ENCODE results near the gene CRIP3. TPM values are rescaled to one million over a fixed set of nuclear protein-coding genes. Genes with fewer than 3 reads are reported as not detected.
"Not testable (repeated sequence)": the region's sequence is repeated elsewhere in the genome, so short reads cannot be mapped to it uniquely, and the experiment has no call there.

CRIP3 gene
- total RNA-seq, 1 donor from 2014 or later: not detected

- no peak overlapping the region for H3K9ac ChIP-seq (ENCODE audit: low read length)
- peaks cover 66% of the 10 kb centered on the region for H3K27me3 Mint-ChIP-seq (ENCODE audit: low read depth, unreplicated experiment)
- H3K36me3 ChIP-seq (ENCODE audit: insufficient read depth, low read length): no peaks in the 10 kb centered on the region
- FAIRE-seq (no peak), DNase-seq (ENCODE audit: low read depth) (no peak)
- H3K79me2 ChIP-seq (ENCODE audit: insufficient read depth, low read length): no peaks in the 10 kb centered on the region
- peaks cover 3% of the 10 kb centered on the region for H3K36me3 Mint-ChIP-seq (ENCODE audit: low read depth, unreplicated experiment)
- H3K27ac Mint-ChIP-seq (ENCODE audit: unreplicated experiment): no peak overlapping the region
- H4K20me1 ChIP-seq (ENCODE audit: insufficient read depth, low read length): no peaks in the 10 kb centered on the region
- H3K4me1 Mint-ChIP-seq (ENCODE audit: low read depth, unreplicated experiment): no peaks in the 10 kb centered on the region
- H3K4me1 ChIP-seq (ENCODE audit: insufficient read depth, low read length): no peaks in the 10 kb centered on the region
- H3K27ac ChIP-seq (ENCODE audit: low read depth, low read length): no peak overlapping the region
- H2AFZ ChIP-seq (ENCODE audit: low read depth, low read length): no peak overlapping the region
- no peak for TF ChIP-seq EZH2 (IDR thresholded peaks at IDR 0.05; ENCODE audit: insufficient read depth, low read length)
- TF ChIP-seq CTCF (IDR thresholded peaks at IDR 0.05; ENCODE audit: insufficient read depth, low read depth, low read length): no peak
- no peak overlapping the region for H3K4me3 ChIP-seq (ENCODE audit: insufficient read depth, low read depth, low read length)
- no peaks in the 10 kb centered on the region for H3K9me3 ChIP-seq (ENCODE audit: insufficient read depth, low read depth, low read length)
- no peaks in the 10 kb centered on the region for H3K9me3 Mint-ChIP-seq (ENCODE audit: unreplicated experiment)
- peaks cover 14% of the 10 kb centered on the region for H3K27me3 ChIP-seq (ENCODE audit: insufficient read depth, low read length)
- no peak overlapping the region for H3K4me2 ChIP-seq (ENCODE audit: low read length)
- no peak overlapping the region for H3K4me3 Mint-ChIP-seq (ENCODE audit: unreplicated experiment)
Observed at GRCh38 chr6:43304361-43304760, 4.3 kb downstream of the CRIP3 start.

- Histone ChIP-seq H3K27me3 (ENCODE audit: insufficient read depth, low read length) (peaks cover 10% of the 10 kb centered on the region), H3K79me2 (ENCODE audit: insufficient read depth, low read length) (no peaks in the 10 kb centered on the region), H4K20me1 (ENCODE audit: insufficient read depth, low read length) (no peaks in the 10 kb centered on the region), H3K4me1 (ENCODE audit: insufficient read depth, low read length) (no peaks in the 10 kb centered on the region), H3K9me3 (ENCODE audit: insufficient read depth, low read depth, low read length) (no peaks in the 10 kb centered on the region), H3K4me2 (ENCODE audit: low read length) (no peak overlapping the region), H3K27ac (ENCODE audit: low read depth, low read length) (no peak overlapping the region), H3K4me3 (ENCODE audit: insufficient read depth, low read depth, low read length) (no peak overlapping the region), H2AFZ (ENCODE audit: low read depth, low read length) (no peak overlapping the region), H3K36me3 (ENCODE audit: insufficient read depth, low read length) (no peaks in the 10 kb centered on the region), H3K9ac (ENCODE audit: low read length) (no peak overlapping the region)
- H3K36me3 Mint-ChIP-seq (ENCODE audit: low read depth, unreplicated experiment): peaks cover 3% of the 10 kb centered on the region
- DNase-seq (ENCODE audit: low read depth) (no peak), FAIRE-seq (no peak)
- H3K4me3 Mint-ChIP-seq (ENCODE audit: unreplicated experiment): no peak overlapping the region
- H3K27ac Mint-ChIP-seq (ENCODE audit: unreplicated experiment): no peak overlapping the region
- H3K9me3 Mint-ChIP-seq (ENCODE audit: unreplicated experiment): no peaks in the 10 kb centered on the region
- no peak for TF ChIP-seq EZH2 (IDR thresholded peaks at IDR 0.05; ENCODE audit: insufficient read depth, low read length)
- TF ChIP-seq CTCF (IDR thresholded peaks at IDR 0.05; ENCODE audit: insufficient read depth, low read depth, low read length): no peak
- H3K4me1 Mint-ChIP-seq (ENCODE audit: low read depth, unreplicated experiment): no peaks in the 10 kb centered on the region
- peaks cover 66% of the 10 kb centered on the region for H3K27me3 Mint-ChIP-seq (ENCODE audit: low read depth, unreplicated experiment)
Observed at GRCh38 chr6:43303751-43304331, 4.8 kb downstream of the CRIP3 start.

GRCh38 chr6:43303006-43303405 is 5.6 kb downstream of the CRIP3 start:
- H3K36me3 Mint-ChIP-seq (ENCODE audit: low read depth, unreplicated experiment); H3K9ac ChIP-seq (ENCODE audit: low read length); H3K4me3 Mint-ChIP-seq (ENCODE audit: unreplicated experiment); FAIRE-seq; H3K36me3 ChIP-seq (ENCODE audit: insufficient read depth, low read length); H3K4me3 ChIP-seq (ENCODE audit: insufficient read depth, low read depth, low read length); H3K9me3 Mint-ChIP-seq (ENCODE audit: unreplicated experiment); H2AFZ ChIP-seq (ENCODE audit: low read depth, low read length); H3K4me2 ChIP-seq (ENCODE audit: low read length); DNase-seq (ENCODE audit: low read depth); H4K20me1 ChIP-seq (ENCODE audit: insufficient read depth, low read length); H3K27ac ChIP-seq (ENCODE audit: low read depth, low read length); H3K79me2 ChIP-seq (ENCODE audit: insufficient read depth, low read length); H3K9me3 ChIP-seq (ENCODE audit: insufficient read depth, low read depth, low read length); H3K4me1 ChIP-seq (ENCODE audit: insufficient read depth, low read length); H3K4me1 Mint-ChIP-seq (ENCODE audit: low read depth, unreplicated experiment): not testable (repeated sequence)
- peaks cover 10% of the 10 kb centered on the region for H3K27me3 ChIP-seq (ENCODE audit: insufficient read depth, low read length)
- Mint-ChIP-seq H3K27me3 (ENCODE audit: low read depth, unreplicated experiment) (peaks cover 66% of the 10 kb centered on the region), H3K27ac (ENCODE audit: unreplicated experiment) (peak overlapping the region; percentile 18)

Measured in astrocyte (in vitro differentiated cells and primary cell).